Neural cell (in vitro differentiated cells): ENCODE data around the gene FUT8. TPM values are rescaled to one million over a fixed set of nuclear protein-coding genes. Genes with fewer than 3 reads are reported as not detected.

ENCODE experiments used
- H2AFZ ChIP-seq: fragments of 200-600, 300-800 bp; sonication (generic), shearing (Covaris generic); 2 replicates; pipeline ENCODE4 v1.6.0; 2014; ENCODE audit warnings: low read depth, mild to moderate bottlenecking, antibody characterized with exemption, low read length, moderate library complexity
- H3F3A ChIP-seq: fragments of 200-600 bp; shearing (Covaris generic); 2 replicates; pipeline ENCODE4 v1.6.1; 2016; ENCODE audit warnings: mild to moderate bottlenecking, moderate library complexity, mixed read lengths, antibody characterized with exemption, low read length; ENCODE audit not compliant: insufficient read depth, poor library complexity, severe bottlenecking
- H3K27ac ChIP-seq: fragments of 200-600, 300-800 bp; sonication (generic), shearing (Covaris generic); 2 replicates; pipeline ENCODE4 v1.5.1; 2014; ENCODE audit warnings: mild to moderate bottlenecking, low read length, moderate library complexity
- H3K27me3 ChIP-seq: fragments of 300-800, 200-600 bp; sonication (generic), shearing (Covaris generic); 2 replicates; pipeline ENCODE4 v1.6.0; 2014; ENCODE audit warnings: mild to moderate bottlenecking, low read depth, low read length, moderate library complexity; ENCODE audit not compliant: insufficient read depth
- H3K36me3 ChIP-seq: fragments of 300-800, 200-600 bp; sonication (generic), shearing (Covaris generic); 2 replicates; pipeline ENCODE4 v1.5.1; 2014; ENCODE audit warnings: mild to moderate bottlenecking, antibody characterized with exemption, low read length, moderate library complexity; ENCODE audit not compliant: insufficient read depth
- H3K4me2 ChIP-seq: fragments of 300-800, 200-600 bp; sonication (generic), shearing (Covaris generic); 2 replicates; pipeline ENCODE4 v1.6.0; 2014; ENCODE audit warnings: mild to moderate bottlenecking, low read length
- H3K4me3 ChIP-seq: fragments of 300-800, 200-600 bp; sonication (generic), shearing (Covaris generic); 2 replicates; pipeline ENCODE4 v1.5.1; 2014; ENCODE audit warnings: mild to moderate bottlenecking, low read length, moderate library complexity
- H3K79me2 ChIP-seq: fragments of 200-600 bp; shearing (Covaris generic); replicated peaks from 2 replicates; pipeline ENCODE4 v1.6.0; 2014; ENCODE audit warnings: mild to moderate bottlenecking, low read length, moderate library complexity; ENCODE audit not compliant: insufficient read depth
- H3K9ac ChIP-seq: fragments of 300-800, 200-600 bp; sonication (generic), shearing (Covaris generic); 2 replicates; pipeline ENCODE4 v1.6.1; 2016; ENCODE audit warnings: mild to moderate bottlenecking, low read length, mixed read lengths
- H3K9me2 ChIP-seq: fragments of 200-600 bp; shearing (Covaris generic); 2 replicates; pipeline ENCODE4 v1.6.1; 2016; ENCODE audit warnings: mild to moderate bottlenecking, low read length, mixed read lengths; ENCODE audit not compliant: insufficient read depth
- H3K9me3 ChIP-seq: fragments of 200-600, 300-800 bp; sonication (generic), shearing (Covaris generic); 2 replicates; pipeline ENCODE4 v1.6.1; 2016; ENCODE audit warnings: mild to moderate bottlenecking, mixed run types, low read length, moderate library complexity, mixed read lengths
- H4K20me1 ChIP-seq: fragments of 200-600 bp; shearing (Covaris generic); 2 replicates; pipeline ENCODE4 v1.6.1; 2016; ENCODE audit warnings: mild to moderate bottlenecking, mixed run types; ENCODE audit not compliant: insufficient read depth
- CTCF ChIP-seq: fragments of 450-650 bp; IDR thresholded peaks from 2 replicates; pipeline ENCODE4 v1.5.1; 2014; ENCODE audit warnings: antibody characterized with exemption, mild to moderate bottlenecking, moderate library complexity; ENCODE audit not compliant: poor library complexity, severe bottlenecking
- EP300 ChIP-seq: fragments of 450-650 bp; conservative IDR thresholded peaks from 2 replicates; pipeline ENCODE4 v1.6.1; 2014; ENCODE audit warnings: antibody characterized with exemption, mild to moderate bottlenecking, moderate library complexity; ENCODE audit not compliant: poor library complexity, severe bottlenecking
- EZH2 ChIP-seq: fragments of 200-600, 300-800 bp; shearing (Covaris generic), sonication (generic); IDR thresholded peaks from 2 replicates; pipeline ENCODE4 v1.6.1; 2014; ENCODE audit warnings: antibody characterized with exemption, low read length, borderline replicate concordance, mild to moderate bottlenecking; ENCODE audit not compliant: insufficient read depth, poor library complexity, severe bottlenecking
- MXI1 ChIP-seq: fragments of 450-650 bp; conservative IDR thresholded peaks from 2 replicates; pipeline ENCODE4 v1.6.1; 2014; ENCODE audit warnings: antibody characterized with exemption, mild to moderate bottlenecking; ENCODE audit not compliant: poor library complexity, severe bottlenecking
- POLR2AphosphoS5 ChIP-seq: IDR thresholded peaks from 2 replicates; pipeline ENCODE4 v1.6.1; 2012
- RAD21 ChIP-seq: fragments of 450-650 bp; conservative IDR thresholded peaks from 2 replicates; pipeline ENCODE4 v1.6.1; 2014; ENCODE audit warnings: antibody characterized with exemption, mild to moderate bottlenecking, moderate library complexity
- SMC3 ChIP-seq: fragments of 450-650 bp; conservative IDR thresholded peaks from 2 replicates; pipeline ENCODE4 v1.6.1; 2014; ENCODE audit warnings: antibody characterized with exemption, mild to moderate bottlenecking, moderate library complexity; ENCODE audit not compliant: poor library complexity
- TAF1 ChIP-seq: IDR thresholded peaks from 2 replicates; pipeline ENCODE4 v1.6.1; 2012; ENCODE audit warnings: low read depth
- polyA plus RNA-seq: library from polyadenylated mRNA; depleted of rRNA; stranded (reverse); fragments of >200 nt; gene quantifications from 2 replicates; pipeline ENCODE4 v1.2.3, GENCODE V29; 2014
- TF ChIP-seq, protein P1 (sequence below): IDR thresholded peaks from 2 replicates; pipeline ENCODE4 v1.6.1; 2012; ENCODE audit warnings: borderline replicate concordance

FUT8 gene
- polyA plus RNA-seq, 1 donor from 2014 or later: 72.8 TPM

- Histone ChIP-seq H3K36me3 (no peaks in the 10 kb centered on the region), H3K9me3 (no peaks in the 10 kb centered on the region), H4K20me1 (no peaks in the 10 kb centered on the region), H3F3A (no peaks in the 10 kb centered on the region), H3K27ac (no peak overlapping the region), H3K4me2 (no peak overlapping the region), H3K79me2 (peaks cover 3% of the 10 kb centered on the region), H2AFZ (no peak overlapping the region), H3K4me3 (no peak overlapping the region), H3K9ac (no peak overlapping the region), H3K27me3 (no peaks in the 10 kb centered on the region), H3K9me2 (no peaks in the 10 kb centered on the region)
- TF ChIP-seq EZH2: no peak
Measured at GRCh38 chr14:65588426-65589140, 176.1 kb downstream of the FUT8 start.

DNA sequence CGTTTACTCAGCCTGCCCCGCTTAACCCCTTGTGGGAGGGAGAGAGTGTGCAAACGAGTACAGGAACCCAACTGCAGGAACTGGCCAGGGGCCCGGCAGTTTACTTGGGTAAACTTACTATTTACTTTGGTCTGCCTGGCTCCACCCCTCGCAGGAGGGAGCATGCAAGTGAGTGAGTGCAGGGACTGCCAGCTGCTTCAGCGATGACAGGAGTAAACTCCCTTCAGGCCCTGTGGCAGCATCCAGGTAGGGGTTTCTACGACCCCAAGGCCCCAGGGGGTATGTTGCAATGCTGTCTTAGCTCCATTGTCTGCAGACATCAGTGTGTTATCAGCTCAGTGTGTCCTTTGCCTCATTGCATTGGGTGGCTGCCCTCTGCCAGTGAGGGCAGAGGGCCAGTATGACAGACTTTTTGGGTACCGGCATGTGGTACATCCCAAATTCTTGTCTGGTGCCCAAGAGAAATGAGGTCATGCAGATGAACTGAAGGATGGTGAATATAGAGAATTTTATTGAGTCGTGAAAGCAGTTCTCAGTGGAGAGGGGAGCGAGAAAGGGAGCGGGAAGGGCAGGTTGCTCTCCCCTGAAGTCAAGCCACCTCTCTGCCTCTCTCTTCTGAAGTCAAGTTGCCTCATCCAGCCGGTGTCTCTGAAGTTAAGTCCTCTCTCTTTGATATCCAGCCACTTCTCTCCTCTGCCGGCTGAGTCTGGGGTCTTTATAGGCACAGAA is 181.8 kb downstream of the FUT8 start:
- no peaks in the 10 kb centered on the region for H3K9me3 ChIP-seq
- no peak overlapping the region for H3K4me3 ChIP-seq
- no peaks in the 10 kb centered on the region for H3K27me3 ChIP-seq
- H3K36me3 ChIP-seq: no peaks in the 10 kb centered on the region
- H2AFZ ChIP-seq: no peak overlapping the region
- H3K79me2 ChIP-seq: no peaks in the 10 kb centered on the region
- H3K9me2 ChIP-seq: no peaks in the 10 kb centered on the region
- no peak overlapping the region for H3K4me2 ChIP-seq
- H4K20me1 ChIP-seq: no peaks in the 10 kb centered on the region
- no peaks in the 10 kb centered on the region for H3F3A ChIP-seq
- TF ChIP-seq MXI1 (no peak), SMC3 (no peak), TAF1 (no peak), CTCF (no peak)
- no peak overlapping the region for H3K9ac ChIP-seq
- no peak overlapping the region for H3K27ac ChIP-seq

GRCh38 chr14:65594882-65595237 is 182.3 kb downstream of the FUT8 start:
- Histone ChIP-seq H3K4me3 (no peak overlapping the region), H3K79me2 (no peaks in the 10 kb centered on the region), H4K20me1 (no peaks in the 10 kb centered on the region), H3F3A (no peaks in the 10 kb centered on the region), H2AFZ (no peak overlapping the region), H3K36me3 (no peaks in the 10 kb centered on the region), H3K27ac (no peak overlapping the region), H3K9ac (no peak overlapping the region), H3K9me2 (no peaks in the 10 kb centered on the region), H3K27me3 (no peaks in the 10 kb centered on the region), H3K9me3 (no peaks in the 10 kb centered on the region), H3K4me2 (no peak overlapping the region)
- TF ChIP-seq POLR2AphosphoS5 (no peak), MXI1 (no peak), CTCF (no peak), RAD21 (no peak), SMC3 (no peak), EP300 (no peak), EZH2 (no peak), TAF1 (no peak)
- TF ChIP-seq, protein P1, sequence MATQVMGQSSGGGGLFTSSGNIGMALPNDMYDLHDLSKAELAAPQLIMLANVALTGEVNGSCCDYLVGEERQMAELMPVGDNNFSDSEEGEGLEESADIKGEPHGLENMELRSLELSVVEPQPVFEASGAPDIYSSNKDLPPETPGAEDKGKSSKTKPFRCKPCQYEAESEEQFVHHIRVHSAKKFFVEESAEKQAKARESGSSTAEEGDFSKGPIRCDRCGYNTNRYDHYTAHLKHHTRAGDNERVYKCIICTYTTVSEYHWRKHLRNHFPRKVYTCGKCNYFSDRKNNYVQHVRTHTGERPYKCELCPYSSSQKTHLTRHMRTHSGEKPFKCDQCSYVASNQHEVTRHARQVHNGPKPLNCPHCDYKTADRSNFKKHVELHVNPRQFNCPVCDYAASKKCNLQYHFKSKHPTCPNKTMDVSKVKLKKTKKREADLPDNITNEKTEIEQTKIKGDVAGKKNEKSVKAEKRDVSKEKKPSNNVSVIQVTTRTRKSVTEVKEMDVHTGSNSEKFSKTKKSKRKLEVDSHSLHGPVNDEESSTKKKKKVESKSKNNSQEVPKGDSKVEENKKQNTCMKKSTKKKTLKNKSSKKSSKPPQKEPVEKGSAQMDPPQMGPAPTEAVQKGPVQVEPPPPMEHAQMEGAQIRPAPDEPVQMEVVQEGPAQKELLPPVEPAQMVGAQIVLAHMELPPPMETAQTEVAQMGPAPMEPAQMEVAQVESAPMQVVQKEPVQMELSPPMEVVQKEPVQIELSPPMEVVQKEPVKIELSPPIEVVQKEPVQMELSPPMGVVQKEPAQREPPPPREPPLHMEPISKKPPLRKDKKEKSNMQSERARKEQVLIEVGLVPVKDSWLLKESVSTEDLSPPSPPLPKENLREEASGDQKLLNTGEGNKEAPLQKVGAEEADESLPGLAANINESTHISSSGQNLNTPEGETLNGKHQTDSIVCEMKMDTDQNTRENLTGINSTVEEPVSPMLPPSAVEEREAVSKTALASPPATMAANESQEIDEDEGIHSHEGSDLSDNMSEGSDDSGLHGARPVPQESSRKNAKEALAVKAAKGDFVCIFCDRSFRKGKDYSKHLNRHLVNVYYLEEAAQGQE: no peak
